ENCODE data around the gene ITGA5. TPM values are rescaled to one million over a fixed set of nuclear protein-coding genes. Genes with fewer than 3 reads are reported as not detected.

ITGA5 gene
- total RNA-seq, 4 donors from 2014 or later = 21.2 to 75.9 (median 29.4) TPM

GRCh38 chr12:54385251-54385914 lies 33.7 kb downstream of the ITGA5 start:
- H3K4me3 ChIP-seq (ENCODE audit: low read depth, poor library complexity, severe bottlenecking) = no peak overlapping the region
- DNase-seq (ENCODE audit: low spot score in 2 of 2) = no peak
- intact Hi-C loops (cut with DNase I; ENCODE audit: low total_unique reads) = no loop called here
- 48 to 65% methylated on average over 10 of the region's 10 CpGs for WGBS, 2 donors
- TF ChIP-seq, protein P1, sequence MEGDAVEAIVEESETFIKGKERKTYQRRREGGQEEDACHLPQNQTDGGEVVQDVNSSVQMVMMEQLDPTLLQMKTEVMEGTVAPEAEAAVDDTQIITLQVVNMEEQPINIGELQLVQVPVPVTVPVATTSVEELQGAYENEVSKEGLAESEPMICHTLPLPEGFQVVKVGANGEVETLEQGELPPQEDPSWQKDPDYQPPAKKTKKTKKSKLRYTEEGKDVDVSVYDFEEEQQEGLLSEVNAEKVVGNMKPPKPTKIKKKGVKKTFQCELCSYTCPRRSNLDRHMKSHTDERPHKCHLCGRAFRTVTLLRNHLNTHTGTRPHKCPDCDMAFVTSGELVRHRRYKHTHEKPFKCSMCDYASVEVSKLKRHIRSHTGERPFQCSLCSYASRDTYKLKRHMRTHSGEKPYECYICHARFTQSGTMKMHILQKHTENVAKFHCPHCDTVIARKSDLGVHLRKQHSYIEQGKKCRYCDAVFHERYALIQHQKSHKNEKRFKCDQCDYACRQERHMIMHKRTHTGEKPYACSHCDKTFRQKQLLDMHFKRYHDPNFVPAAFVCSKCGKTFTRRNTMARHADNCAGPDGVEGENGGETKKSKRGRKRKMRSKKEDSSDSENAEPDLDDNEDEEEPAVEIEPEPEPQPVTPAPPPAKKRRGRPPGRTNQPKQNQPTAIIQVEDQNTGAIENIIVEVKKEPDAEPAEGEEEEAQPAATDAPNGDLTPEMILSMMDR (IDR thresholded peaks at IDR 0.05) = no peak
- TF ChIP-seq POLR2A (IDR thresholded peaks at IDR 0.05) = no peak

- DNase-seq (ENCODE audit: low spot score in 2 of 2) = no peak
- TF ChIP-seq, protein P1 (IDR thresholded peaks at IDR 0.05) = no peak
- TF ChIP-seq POLR2A (IDR thresholded peaks at IDR 0.05) = no peak
- intact Hi-C loops (cut with DNase I; ENCODE audit: low total_unique reads) = no loop called here
- 73 to 85% methylated on average over 1 of the region's 1 CpG for WGBS, 2 donors
- H3K4me3 ChIP-seq (ENCODE audit: low read depth, poor library complexity, severe bottlenecking) = no peak within 1 kb of the TSS
Measured at GRCh38 chr12:54384591-54385041, 34.5 kb downstream of the ITGA5 start, which contains the start of gene ZNF385A. ZNF385A (minus strand) TSS chr12:54384733; CDS start chr12:54384514, 219 bp downstream.

DNA sequence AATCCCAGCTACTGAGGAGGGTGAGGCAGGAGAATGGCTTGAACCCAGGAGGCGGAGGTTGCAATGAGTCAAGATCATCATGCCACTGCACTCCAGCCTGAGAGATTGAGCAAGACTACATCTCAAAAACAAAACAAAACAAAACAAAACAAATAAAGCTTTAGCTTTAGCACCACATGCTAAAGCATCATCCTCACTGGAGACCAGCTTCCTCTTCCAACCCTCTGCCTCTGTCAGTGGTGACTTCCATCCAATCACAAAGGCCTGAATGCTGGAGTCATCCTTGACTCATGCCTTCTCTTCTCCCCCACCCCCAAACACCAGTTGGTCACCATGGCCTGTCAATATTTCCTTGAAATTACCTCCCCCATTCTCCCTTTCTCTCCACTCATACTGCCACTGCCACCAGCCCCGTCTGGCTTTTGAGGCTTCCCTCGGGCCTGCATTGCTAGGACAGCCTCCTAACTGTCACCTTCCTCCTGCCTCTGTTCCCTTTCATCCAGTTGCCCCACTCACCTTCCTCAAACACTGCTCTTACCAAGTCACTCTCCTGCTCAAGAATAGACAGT lies 35.9 kb downstream of the ITGA5 start:
- TF ChIP-seq, protein P1 (IDR thresholded peaks at IDR 0.05) = no peak
- no peak for TF ChIP-seq POLR2A (IDR thresholded peaks at IDR 0.05)
- no peak for DNase-seq (ENCODE audit: low spot score in 2 of 2)
- H3K4me3 ChIP-seq (ENCODE audit: low read depth, poor library complexity, severe bottlenecking) = no peak overlapping the region
- WGBS, 2 donors = 61% methylated on average over 3 of the region's 3 CpGs
- intact Hi-C loops (cut with DNase I; ENCODE audit: low total_unique reads) = no loop called here

GRCh38 chr12:54381136-54381535 lies 37.9 kb downstream of the ITGA5 start:
- intact Hi-C loops (cut with DNase I; ENCODE audit: low total_unique reads) = no loop called here
- no peak for DNase-seq (ENCODE audit: low spot score in 2 of 2)
- H3K4me3 ChIP-seq (ENCODE audit: low read depth, poor library complexity, severe bottlenecking) = no peak overlapping the region
- WGBS, 2 donors = 91 to 92% methylated on average over 4 of the region's 4 CpGs
- TF ChIP-seq, protein P1 (IDR thresholded peaks at IDR 0.05) = no peak
- no peak for TF ChIP-seq POLR2A (IDR thresholded peaks at IDR 0.05)

- intact Hi-C loops (cut with DNase I; ENCODE audit: low total_unique reads) = no loop called here
- whole genome bisulfite sequencing, 2 donors = 17 to 18% methylated on average over 19 of the region's 19 CpGs
- peak; percentile 86 to 98 for DNase-seq (ENCODE audit: low spot score in 2 of 2)
- H3K4me3 ChIP-seq (ENCODE audit: low read depth, poor library complexity, severe bottlenecking) = no peak overlapping the region
- TF ChIP-seq, protein P1 (IDR thresholded peaks at IDR 0.05) = peak in 2 of 3 donors; percentile 6 to 99
- no peak for TF ChIP-seq POLR2A (IDR thresholded peaks at IDR 0.05)
Measured at GRCh38 chr12:54379398-54380201, 39.5 kb downstream of the ITGA5 start.
